ENCODE data around the gene CCL25. TPM values are rescaled to one million over a fixed set of nuclear protein-coding genes. Genes with fewer than 3 reads are reported as not detected.

The CCL25 gene
- total RNA-seq, 4 donors from 2014 or later, result not detected

- Histone ChIP-seq H3K27me3 (peaks cover 3% of the 10 kb centered on the region), H3K27ac (no peak overlapping the region), H3K4me3 (no peak overlapping the region), H3K9me3 (no peaks in the 10 kb centered on the region), H3K36me3 (no peaks in the 10 kb centered on the region), H3K4me1 (no peaks in the 10 kb centered on the region)
- WGBS, result 75% methylated on average over 6 of the region's 6 CpGs
- no peak for DNase-seq (ENCODE audit: low spot score in 2 of 2)
- TF ChIP-seq POLR2AphosphoS5 (IDR thresholded peaks at IDR 0.05) (no peak), EP300 (IDR thresholded peaks at IDR 0.05) (no peak), CTCF (IDR thresholded peaks at IDR 0.05) (no peak), POLR2A (IDR thresholded peaks at IDR 0.05) (no peak)
Observed at GRCh38 chr19:8038815-8039214, 13.7 kb upstream of the CCL25 start.

GRCh38 chr19:8039231-8039630, 13.3 kb upstream of the CCL25 start:
- no peak for TF ChIP-seq POLR2AphosphoS5 (IDR thresholded peaks at IDR 0.05)
- TF ChIP-seq POLR2A (IDR thresholded peaks at IDR 0.05), result no peak
- TF ChIP-seq EP300 (IDR thresholded peaks at IDR 0.05), result no peak
- no peak for TF ChIP-seq CTCF (IDR thresholded peaks at IDR 0.05)
- Histone ChIP-seq H3K4me3 (no peak overlapping the region), H3K36me3 (no peaks in the 10 kb centered on the region), H3K27ac (no peak overlapping the region), H3K27me3 (peaks cover 3% of the 10 kb centered on the region), H3K4me1 (no peaks in the 10 kb centered on the region), H3K9me3 (no peaks in the 10 kb centered on the region)
- DNase-seq (ENCODE audit: low spot score in 2 of 2), result no peak
- WGBS, result 94% methylated on average over 3 of the region's 3 CpGs

- no peaks in the 10 kb centered on the region for H3K4me1 ChIP-seq
- H3K9me3 ChIP-seq, result no peaks in the 10 kb centered on the region
- H3K4me3 ChIP-seq, result no peak overlapping the region
- H3K27ac ChIP-seq, result no peak overlapping the region
- DNase-seq (ENCODE audit: low spot score in 2 of 2), result no peak
- no peaks in the 10 kb centered on the region for H3K36me3 ChIP-seq
- H3K27me3 ChIP-seq, result peaks cover 3% of the 10 kb centered on the region
- 64% methylated on average over 7 of the region's 7 CpGs for WGBS
- no peak for TF ChIP-seq EP300 (IDR thresholded peaks at IDR 0.05)
Observed at GRCh38 chr19:8041531-8041931, 11.0 kb upstream of the CCL25 start.

- H3K27ac ChIP-seq, result no peak overlapping the region
- H3K36me3 ChIP-seq, result no peaks in the 10 kb centered on the region
- H3K4me1 ChIP-seq, result no peaks in the 10 kb centered on the region
- WGBS, result 88% methylated on average over 9 of the region's 9 CpGs
- DNase-seq (ENCODE audit: low spot score in 2 of 2), result no peak
- no peak for TF ChIP-seq POLR2A (IDR thresholded peaks at IDR 0.05)
- peaks cover 3% of the 10 kb centered on the region for H3K27me3 ChIP-seq
- H3K9me3 ChIP-seq, result no peaks in the 10 kb centered on the region
- H3K4me3 ChIP-seq, result no peak overlapping the region
Observed at GRCh38 chr19:8042900-8043299, 9.7 kb upstream of the CCL25 start.

- H3K36me3 ChIP-seq, result no peaks in the 10 kb centered on the region
- TF ChIP-seq POLR2AphosphoS5 (IDR thresholded peaks at IDR 0.05) (no peak), POLR2A (IDR thresholded peaks at IDR 0.05) (no peak), EP300 (IDR thresholded peaks at IDR 0.05) (no peak), CTCF (IDR thresholded peaks at IDR 0.05) (no peak)
- WGBS, result 87% methylated on average over 10 of the region's 10 CpGs
- no peak for DNase-seq (ENCODE audit: low spot score in 2 of 2)
- peaks cover 3% of the 10 kb centered on the region for H3K27me3 ChIP-seq
- H3K27ac ChIP-seq, result no peak overlapping the region
- H3K4me3 ChIP-seq, result no peak overlapping the region
- no peaks in the 10 kb centered on the region for H3K9me3 ChIP-seq
- no peaks in the 10 kb centered on the region for H3K4me1 ChIP-seq
Observed at GRCh38 chr19:8044018-8044417, 8.5 kb upstream of the CCL25 start.

GRCh38 chr19:8045872-8046568, 6.5 kb upstream of the CCL25 start:
- TF ChIP-seq EP300 (IDR thresholded peaks at IDR 0.05) (no peak), CTCF (IDR thresholded peaks at IDR 0.05) (no peak), POLR2AphosphoS5 (IDR thresholded peaks at IDR 0.05) (no peak)
- Histone ChIP-seq H3K36me3 (no peaks in the 10 kb centered on the region), H3K4me3 (no peak overlapping the region), H3K27me3 (peaks cover 7% of the 10 kb centered on the region), H3K27ac (no peak overlapping the region), H3K9me3 (no peaks in the 10 kb centered on the region), H3K4me1 (peaks cover 7% of the 10 kb centered on the region)
- no peak for DNase-seq (ENCODE audit: low spot score in 2 of 2)
- 63% methylated on average over 10 of the region's 10 CpGs for WGBS

Measured in suprapubic skin (tissue), 4 donors.